NCI-H2227 (cell line): ENCODE measurements around the gene RPS5.
"Not testable (repeated sequence)": the region's sequence is repeated elsewhere in the genome, so short reads cannot be mapped to it uniquely, and the experiment has no call there.

Source experiments
- DNase-seq: peaks from one replicate; lab custom pipeline; 2025; ENCODE audit not compliant: unreplicated experiment; lab: John Stamatoyannopoulos, UW

Gene RPS5

DNA sequence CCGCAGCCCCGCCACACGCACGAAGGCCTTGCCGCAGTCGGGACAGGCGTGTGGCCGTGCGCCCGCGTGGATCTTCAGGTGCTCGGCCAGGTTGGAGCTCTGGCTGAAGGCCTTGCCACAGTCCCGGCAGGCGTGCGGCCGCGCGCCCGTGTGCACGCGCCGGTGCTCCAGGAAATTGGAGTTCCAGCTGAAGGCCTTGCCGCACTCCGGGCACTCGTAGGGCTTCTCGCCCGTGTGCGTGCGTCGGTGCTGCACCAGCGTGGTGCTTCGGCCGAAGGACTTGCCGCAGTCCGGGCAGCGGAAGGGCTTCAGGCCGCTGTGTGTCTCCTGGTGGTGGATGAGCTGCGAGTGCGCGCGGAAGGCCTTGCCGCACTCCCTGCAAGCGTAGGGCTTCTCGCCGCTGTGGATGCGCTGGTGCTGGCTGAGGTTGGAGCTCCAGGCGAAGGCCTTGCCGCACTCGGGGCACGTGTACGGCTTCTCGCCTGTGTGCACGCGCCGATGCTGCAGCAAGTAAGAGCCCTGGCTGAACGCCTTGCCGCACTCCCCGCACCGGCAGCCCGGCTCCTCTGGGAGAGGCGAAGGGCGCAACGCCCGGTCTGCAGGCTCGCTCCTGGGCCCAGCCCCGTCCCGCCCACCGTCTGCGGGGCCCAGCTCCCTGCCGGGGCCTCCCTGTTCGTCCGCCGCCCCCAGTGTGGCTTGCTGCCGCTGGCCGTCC, 30.1 kb upstream of the RPS5 start:
- DNase-seq: no peak

DNA sequence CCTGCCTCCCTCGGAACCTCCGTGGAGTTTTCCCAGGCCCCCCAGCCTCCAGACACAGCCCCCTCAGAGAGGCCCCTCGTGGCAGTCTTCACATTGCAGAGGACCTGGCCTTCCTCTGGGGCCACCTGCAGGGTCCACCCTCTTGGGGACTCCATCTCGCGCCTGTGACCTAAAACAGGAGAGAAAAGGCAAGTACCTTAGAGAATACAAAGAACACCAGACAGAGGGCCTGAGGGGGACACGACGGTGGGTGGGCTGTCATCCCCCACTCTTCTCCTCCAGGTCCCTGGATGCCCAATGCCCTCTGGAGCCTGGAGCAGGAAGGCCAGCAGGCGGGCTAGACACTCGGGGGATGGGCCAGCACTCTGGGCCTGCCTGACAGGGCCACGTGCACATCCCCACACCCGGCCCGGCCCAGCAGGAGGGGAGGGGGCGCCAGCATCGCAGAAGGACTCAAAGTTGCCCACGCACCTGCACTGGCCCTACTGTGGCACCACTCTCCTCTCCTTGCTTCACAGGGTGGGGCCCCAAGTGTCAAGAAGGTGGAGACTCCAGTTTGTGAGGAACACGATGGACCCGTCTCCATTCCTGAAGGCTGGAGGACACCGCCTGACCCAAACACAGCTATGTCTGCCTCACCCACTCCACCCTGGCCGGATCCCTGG, 29.5 kb upstream of the RPS5 start:
- no peak for DNase-seq

- peak; percentile 91 for DNase-seq
Measured at GRCh38 chr19:58361900-58362271, 25.2 kb upstream of the RPS5 start.

DNA sequence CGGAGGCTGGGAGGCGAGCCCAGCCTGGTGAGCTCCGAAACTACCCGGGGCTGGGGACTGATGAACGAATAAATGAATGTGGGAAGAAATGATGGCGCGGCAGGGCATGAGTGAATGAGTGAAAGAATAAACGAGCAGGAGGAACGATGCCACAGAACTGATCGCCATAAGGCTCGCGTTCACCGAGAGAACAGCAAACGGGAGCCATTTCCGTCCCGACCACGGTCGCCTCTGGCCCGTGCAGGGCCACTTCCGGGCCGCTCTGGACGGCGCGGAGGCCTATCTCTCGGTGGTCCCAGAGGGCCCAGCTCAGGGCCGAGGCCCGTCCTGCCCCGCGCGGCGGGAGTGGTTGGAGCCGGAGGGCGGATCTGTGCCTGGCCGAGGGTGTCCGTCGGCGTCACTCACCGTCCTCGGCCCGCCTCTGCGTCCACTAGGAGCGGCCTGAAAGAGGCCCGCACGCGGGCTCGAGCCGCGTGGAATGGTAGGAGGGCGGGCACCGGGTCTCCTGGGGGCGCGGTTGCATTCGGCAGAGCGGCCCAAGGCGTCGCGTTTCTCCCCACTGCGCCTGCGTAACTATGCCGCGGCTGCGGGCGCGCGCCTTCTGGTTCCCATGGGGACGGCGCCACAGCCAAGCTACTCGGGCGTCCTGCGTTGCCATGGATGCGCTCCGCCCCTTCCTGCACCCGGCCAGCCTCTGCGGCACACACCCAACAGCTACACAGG, 24.6 kb upstream of the RPS5 start, which contains the start of gene ZNF497:
Gene ZNF497, minus strand, starts transcription at position 480 of the 723 bp plus-strand sequence. CDS start 5,116 bp downstream, outside the sequence.
- peak; percentile 100 for DNase-seq

GRCh38 chr19:58364146-58364545, 22.9 kb upstream of the RPS5 start:
- DNase-seq: no peak

- DNase-seq: no peak
Measured at GRCh38 chr19:58366585-58367430, 20.3 kb upstream of the RPS5 start.

- no peak for DNase-seq
Measured at GRCh38 chr19:58367698-58368454, 19.2 kb upstream of the RPS5 start.

GRCh38 chr19:58368561-58369360, 18.3 kb upstream of the RPS5 start:
- no peak for DNase-seq

- DNase-seq: no peak
Measured at GRCh38 chr19:58372311-58373133, 14.5 kb upstream of the RPS5 start.

DNA sequence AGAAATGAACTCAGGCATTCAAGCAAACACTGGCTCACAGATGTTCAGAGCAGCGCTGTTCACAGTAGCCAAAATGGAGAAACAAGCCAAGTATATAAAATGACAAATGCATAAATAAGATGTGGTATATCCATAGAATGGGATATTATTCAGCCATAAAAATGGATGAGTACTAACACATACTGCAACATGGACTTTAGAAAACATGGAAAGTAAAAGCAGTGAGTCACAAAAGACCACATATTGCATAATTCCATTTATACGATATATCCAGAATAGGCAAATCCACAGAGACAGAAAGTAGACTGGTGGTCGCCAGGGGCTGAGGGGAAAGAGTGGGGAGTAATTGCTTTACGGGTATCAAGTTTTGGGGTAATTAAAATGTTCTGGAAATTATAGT, 12.9 kb upstream of the RPS5 start:
- no peak for DNase-seq

GRCh38 chr19:58376724-58377123, 10.3 kb upstream of the RPS5 start:
- DNase-seq: not testable (repeated sequence)

DNA sequence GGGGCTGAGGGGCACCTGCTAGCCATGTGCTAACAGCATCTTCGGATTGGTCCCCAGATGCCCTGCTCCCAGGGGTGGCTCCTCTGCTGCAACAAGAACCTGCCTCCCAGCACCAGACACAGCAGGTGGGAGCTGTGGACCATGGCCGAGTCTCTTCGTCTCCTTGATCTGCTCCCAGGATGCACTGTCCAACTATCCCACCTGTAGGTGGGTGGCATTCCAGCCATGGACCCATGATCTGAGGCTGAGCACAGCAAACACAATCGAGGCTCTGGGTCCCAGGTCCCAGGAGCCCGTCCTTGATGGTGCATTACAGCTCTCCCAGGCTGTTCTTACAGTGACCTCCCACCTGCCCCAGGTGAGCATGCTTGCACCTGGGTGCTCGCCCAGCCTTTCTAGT, 7.8 kb upstream of the RPS5 start:
- DNase-seq: no peak

DNA sequence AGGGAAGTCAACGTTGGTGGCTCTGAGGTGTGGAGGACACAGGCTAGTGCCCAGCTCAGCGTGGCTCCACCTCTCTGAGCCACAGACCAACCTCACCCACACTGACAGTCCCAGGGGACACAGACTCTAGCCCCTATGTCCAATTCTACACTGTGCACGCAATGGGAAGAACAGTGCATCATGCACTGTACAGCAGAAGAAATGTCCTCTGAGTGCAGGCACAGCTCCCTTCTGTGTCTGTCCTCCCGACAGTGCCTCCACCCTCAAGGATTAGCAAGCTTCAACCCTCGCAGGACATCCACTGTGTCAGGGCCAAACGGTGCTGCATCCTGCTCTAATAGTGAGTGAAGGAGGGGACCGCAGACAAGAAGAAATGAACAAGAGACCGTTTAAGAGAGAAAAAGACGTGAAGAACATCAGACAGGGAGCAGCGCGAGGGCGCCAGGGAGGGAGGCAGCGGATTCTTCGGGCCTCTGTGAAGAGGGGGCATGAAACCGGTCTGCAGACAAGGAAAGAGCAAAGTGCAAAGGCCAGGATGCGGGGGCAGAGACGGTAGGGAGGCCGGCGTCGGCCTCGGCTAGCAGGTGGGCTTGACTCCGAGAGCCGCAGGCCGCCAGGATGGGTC, 6.9 kb upstream of the RPS5 start:
- no peak for DNase-seq

- peak; percentile 100 for DNase-seq
Measured at GRCh38 chr19:58380662-58381459, 6.2 kb upstream of the RPS5 start, which contains the start of gene ZNF837. Gene ZNF837 (minus strand): TSS chr19:58381030. CDS start chr19:58369332, 11,698 bp downstream.

GRCh38 chr19:58381460-58382212, 5.4 kb upstream of the RPS5 start:
- peak; percentile 82 for DNase-seq

- no peak for DNase-seq
Measured at GRCh38 chr19:58382997-58383603, 4.0 kb upstream of the RPS5 start.
